ENCODE results near the gene EIF4B. TPM values are rescaled to one million over a fixed set of nuclear protein-coding genes. Genes with fewer than 3 reads are reported as not detected.

Gene EIF4B
- total and polyA plus RNA-seq, 2 of the 13 experiments (the other 11 are each of a cell fraction or from before 2014, with no cell fraction given) = 416 to 548 TPM

- peak; percentile 32; the same call in 1 of the 2 replicates for TF ChIP-seq ZNF275 (CRISPR knock-in tag; IDR thresholded peaks at IDR 0.05; ENCODE audit: borderline replicate concordance)
- TF ChIP-seq CBFB (CRISPR knock-in tag; IDR thresholded peaks at IDR 0.05) = no peak
- TF ChIP-seq TARDBP (CRISPR knock-in tag; IDR thresholded peaks at IDR 0.05) = peak; percentile 85
- TF ChIP-seq CEBPB (IDR thresholded peaks at IDR 0.05; ENCODE audit: borderline replicate concordance, low read depth, low read length) = peak; percentile 18; the same call in 1 of the 2 replicates
- TF ChIP-seq GLI4 (CRISPR knock-in tag; IDR thresholded peaks at IDR 0.05; ENCODE audit: borderline replicate concordance) = peak; percentile 58; the same call in 1 of the 2 replicates
- no peak for TF ChIP-seq PCBP2 (optimal IDR thresholded peaks at IDR 0.05; ENCODE audit: low read depth, low read length, poor library complexity, severe bottlenecking)
- TF ChIP-seq, protein P1, sequence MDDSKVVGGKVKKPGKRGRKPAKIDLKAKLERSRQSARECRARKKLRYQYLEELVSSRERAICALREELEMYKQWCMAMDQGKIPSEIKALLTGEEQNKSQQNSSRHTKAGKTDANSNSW (CRISPR knock-in tag; IDR thresholded peaks at IDR 0.05; ENCODE audit: borderline replicate concordance) = peak; percentile 4; the same call in 1 of the 2 replicates
- no peak for TF ChIP-seq MTF1 (CRISPR knock-in tag; IDR thresholded peaks at IDR 0.05)
- TF ChIP-seq PRMT3 (CRISPR knock-in tag; IDR thresholded peaks at IDR 0.05; ENCODE audit: borderline replicate concordance, low read depth) = no peak
- TF ChIP-seq CEBPG (CRISPR knock-in tag; IDR thresholded peaks at IDR 0.05) = peak; percentile 61
- peak; percentile 43; the same call in 1 of the 2 replicates for TF ChIP-seq PITX1 (CRISPR knock-in tag; IDR thresholded peaks at IDR 0.05)
- no peak for TF ChIP-seq ZNF777 (CRISPR knock-in tag; IDR thresholded peaks at IDR 0.05)
- no peak; the same call in 1 of the 2 replicates for TF ChIP-seq SKIL (CRISPR knock-in tag; IDR thresholded peaks at IDR 0.05; ENCODE audit: borderline replicate concordance)
- TF ChIP-seq, protein P2, sequence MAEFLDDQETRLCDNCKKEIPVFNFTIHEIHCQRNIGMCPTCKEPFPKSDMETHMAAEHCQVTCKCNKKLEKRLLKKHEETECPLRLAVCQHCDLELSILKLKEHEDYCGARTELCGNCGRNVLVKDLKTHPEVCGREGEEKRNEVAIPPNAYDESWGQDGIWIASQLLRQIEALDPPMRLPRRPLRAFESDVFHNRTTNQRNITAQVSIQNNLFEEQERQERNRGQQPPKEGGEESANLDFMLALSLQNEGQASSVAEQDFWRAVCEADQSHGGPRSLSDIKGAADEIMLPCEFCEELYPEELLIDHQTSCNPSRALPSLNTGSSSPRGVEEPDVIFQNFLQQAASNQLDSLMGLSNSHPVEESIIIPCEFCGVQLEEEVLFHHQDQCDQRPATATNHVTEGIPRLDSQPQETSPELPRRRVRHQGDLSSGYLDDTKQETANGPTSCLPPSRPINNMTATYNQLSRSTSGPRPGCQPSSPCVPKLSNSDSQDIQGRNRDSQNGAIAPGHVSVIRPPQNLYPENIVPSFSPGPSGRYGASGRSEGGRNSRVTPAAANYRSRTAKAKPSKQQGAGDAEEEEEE (CRISPR knock-in tag; IDR thresholded peaks at IDR 0.05; ENCODE audit: borderline replicate concordance) = no peak
- no peak for TF ChIP-seq KLF13 (CRISPR knock-in tag; IDR thresholded peaks at IDR 0.05)
- TF ChIP-seq, protein P3, sequence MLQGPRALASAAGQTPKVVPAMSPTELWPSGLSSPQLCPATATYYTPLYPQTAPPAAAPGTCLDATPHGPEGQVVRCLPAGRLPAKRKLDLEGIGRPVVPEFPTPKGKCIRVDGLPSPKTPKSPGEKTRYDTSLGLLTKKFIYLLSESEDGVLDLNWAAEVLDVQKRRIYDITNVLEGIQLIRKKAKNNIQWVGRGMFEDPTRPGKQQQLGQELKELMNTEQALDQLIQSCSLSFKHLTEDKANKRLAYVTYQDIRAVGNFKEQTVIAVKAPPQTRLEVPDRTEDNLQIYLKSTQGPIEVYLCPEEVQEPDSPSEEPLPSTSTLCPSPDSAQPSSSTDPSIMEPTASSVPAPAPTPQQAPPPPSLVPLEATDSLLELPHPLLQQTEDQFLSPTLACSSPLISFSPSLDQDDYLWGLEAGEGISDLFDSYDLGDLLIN (CRISPR knock-in tag; IDR thresholded peaks at IDR 0.05; ENCODE audit: borderline replicate concordance) = no peak
- no peak for TF ChIP-seq ZNF33A (CRISPR knock-in tag; IDR thresholded peaks at IDR 0.05; ENCODE audit: borderline replicate concordance)
- no peak for TF ChIP-seq ARHGAP35 (CRISPR knock-in tag; IDR thresholded peaks at IDR 0.05; ENCODE audit: borderline replicate concordance)
- TF ChIP-seq, protein P4, sequence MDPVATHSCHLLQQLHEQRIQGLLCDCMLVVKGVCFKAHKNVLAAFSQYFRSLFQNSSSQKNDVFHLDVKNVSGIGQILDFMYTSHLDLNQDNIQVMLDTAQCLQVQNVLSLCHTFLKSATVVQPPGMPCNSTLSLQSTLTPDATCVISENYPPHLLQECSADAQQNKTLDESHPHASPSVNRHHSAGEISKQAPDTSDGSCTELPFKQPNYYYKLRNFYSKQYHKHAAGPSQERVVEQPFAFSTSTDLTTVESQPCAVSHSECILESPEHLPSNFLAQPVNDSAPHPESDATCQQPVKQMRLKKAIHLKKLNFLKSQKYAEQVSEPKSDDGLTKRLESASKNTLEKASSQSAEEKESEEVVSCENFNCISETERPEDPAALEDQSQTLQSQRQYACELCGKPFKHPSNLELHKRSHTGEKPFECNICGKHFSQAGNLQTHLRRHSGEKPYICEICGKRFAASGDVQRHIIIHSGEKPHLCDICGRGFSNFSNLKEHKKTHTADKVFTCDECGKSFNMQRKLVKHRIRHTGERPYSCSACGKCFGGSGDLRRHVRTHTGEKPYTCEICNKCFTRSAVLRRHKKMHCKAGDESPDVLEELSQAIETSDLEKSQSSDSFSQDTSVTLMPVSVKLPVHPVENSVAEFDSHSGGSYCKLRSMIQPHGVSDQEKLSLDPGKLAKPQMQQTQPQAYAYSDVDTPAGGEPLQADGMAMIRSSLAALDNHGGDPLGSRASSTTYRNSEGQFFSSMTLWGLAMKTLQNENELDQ (CRISPR knock-in tag; IDR thresholded peaks at IDR 0.05; ENCODE audit: borderline replicate concordance) = no peak
Measured at GRCh38 chr12:53005986-53006809, at the start of gene EIF4B (continued).
